HUDEP-2 (cell line): ENCODE data around the gene FMNL2.
A peak's percentile ranks its signal among the peaks of the same experiment; 100 is the strongest.
"Not testable (repeated sequence)": the region's sequence is repeated elsewhere in the genome, so short reads cannot be mapped to it uniquely, and the experiment has no call there.

ENCODE experiments used
- DNase-seq, 76 experiments: peaks; one replicate each; lab custom pipeline; 2025; ENCODE audit not compliant: unreplicated experiment in 76 of 76; lab: John Stamatoyannopoulos, UW

FMNL2 gene

DNA sequence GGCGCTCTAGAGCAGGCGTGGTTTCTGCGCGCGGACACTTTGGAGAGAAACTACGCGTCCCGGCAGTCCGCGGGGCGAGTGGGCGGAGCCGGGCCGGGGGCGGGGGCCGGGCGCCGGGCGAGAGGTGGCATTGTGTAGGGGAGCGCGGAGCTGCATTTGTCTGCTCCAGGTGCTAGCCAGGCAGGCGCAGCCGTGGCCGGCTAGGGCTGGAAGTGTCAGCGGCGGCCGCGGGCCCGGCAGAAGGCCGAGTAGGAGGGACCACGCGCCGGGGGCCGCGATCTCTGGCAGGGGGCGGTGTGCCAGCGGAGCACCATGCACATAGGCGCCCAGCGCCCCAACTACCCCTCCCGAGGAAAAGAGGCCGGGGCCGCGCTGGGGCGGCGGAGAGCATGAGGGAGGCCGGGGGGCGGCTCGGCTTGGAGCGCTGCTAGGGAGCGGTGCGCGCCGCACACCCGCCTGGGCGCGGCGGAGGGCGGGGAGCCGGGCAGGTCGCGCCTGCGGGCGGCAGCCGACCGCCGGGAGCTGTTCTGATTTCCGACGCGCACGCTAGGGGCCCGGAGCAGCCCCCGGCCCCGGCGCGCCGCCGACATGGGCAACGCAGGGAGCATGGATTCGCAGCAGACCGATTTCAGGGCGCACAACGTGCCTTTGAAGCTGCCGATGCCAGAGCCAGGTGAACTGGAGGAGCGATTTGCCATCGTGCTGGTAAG is at the start of gene FMNL2:
TSS of gene FMNL2 (plus strand) at position 159 of the 710 bp plus-strand sequence.
- DNase-seq: peak in 49 of 76 experiments; percentile 1 to 70 (median 30)

DNA sequence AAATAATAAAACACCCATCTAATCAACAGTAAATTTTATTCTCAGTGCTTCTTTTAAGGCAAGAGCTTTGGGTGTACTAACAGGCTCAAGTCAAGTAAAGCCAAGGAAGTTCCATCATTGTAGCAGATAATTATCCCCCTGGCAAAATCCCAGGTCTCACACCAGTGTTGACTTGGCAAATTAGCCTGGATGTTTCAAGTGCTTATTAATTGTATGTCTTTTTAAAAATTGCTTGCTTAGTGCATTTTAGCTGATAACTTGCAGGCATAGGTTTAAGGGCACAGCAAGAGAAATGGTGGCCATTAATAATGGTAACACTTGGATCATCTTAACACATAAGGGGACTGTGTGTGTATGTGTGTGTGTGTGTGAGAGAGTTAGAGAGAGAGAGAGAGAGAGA is 42.0 kb upstream of the FMNL2 start:
- DNase-seq: no peak

DNA sequence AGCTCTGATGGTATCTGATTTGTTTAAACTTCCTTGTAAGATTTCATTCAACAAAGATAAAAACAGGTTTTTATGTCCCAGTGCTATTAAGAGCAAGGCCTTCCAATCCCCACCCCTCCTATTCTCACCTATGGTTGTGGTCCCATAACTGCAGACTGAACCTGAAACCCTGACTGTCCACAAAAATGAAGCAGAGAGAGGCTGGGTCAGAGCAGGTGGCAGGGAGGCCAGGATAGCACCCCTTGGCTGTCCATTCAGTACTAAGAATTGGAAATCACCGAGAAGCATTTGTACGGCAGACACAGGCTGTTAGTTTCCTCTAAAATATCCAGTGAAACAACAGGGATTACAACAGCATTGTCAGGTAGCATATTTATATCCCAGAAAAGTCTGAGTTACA is 37.3 kb upstream of the FMNL2 start:
- DNase-seq: no peak

DNA sequence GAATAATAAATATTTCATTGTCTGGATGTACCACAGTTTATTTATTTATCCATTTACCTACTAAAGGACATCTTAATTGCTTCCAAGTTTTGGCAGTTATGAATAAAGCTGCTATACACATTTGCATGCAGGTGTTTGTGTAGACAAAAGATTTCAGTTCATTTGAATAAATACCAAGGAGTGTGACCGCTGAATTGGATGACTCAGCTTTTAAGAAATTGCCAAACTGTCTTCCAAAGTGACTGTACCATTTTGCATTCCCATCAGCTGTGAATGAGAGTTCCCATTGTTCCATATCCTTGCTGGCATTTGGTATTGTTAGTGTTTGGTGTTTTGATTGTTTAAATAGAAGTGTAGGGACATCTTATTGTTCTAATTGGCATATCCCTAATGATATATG is 36.2 kb upstream of the FMNL2 start:
- DNase-seq: no peak

DNA sequence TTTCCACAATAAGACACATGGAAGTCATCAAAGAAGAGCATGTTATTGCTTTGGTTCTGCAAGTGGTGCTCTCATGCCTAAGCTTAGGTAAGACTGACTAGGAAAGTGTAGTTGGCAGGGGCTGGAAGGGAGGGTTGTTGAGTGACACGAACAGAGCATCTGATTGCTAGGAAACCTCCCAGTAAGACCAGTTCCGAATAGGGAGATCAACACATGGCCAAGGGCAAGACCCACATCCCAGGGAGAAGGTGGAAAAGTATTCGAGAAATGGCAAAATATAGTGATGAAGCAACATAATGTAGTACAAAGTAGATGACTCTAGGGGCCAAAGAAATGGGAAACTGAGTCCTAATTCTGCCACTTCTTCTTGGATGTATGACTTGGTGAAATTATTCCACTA is 33.8 kb upstream of the FMNL2 start:
- DNase-seq: no peak

DNA sequence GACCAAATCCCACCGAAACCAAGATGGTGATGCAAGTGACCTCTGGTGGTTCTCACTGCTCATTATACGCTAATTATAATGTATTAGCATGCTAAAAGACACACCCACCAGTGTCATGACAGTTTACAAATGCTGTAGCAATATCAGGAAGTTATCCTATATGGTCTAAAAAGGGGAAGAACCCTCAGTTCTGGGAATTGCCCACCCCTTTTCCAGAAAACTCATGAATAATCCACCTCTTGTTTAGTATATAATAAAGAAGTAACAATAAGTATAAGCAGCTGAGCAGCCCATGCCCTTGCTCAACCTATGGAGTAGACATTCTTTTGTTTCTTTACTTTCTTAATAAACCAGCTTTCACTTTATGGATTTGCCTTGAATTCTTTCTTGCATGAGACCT is 31.0 kb upstream of the FMNL2 start:
- DNase-seq: no peak

DNA sequence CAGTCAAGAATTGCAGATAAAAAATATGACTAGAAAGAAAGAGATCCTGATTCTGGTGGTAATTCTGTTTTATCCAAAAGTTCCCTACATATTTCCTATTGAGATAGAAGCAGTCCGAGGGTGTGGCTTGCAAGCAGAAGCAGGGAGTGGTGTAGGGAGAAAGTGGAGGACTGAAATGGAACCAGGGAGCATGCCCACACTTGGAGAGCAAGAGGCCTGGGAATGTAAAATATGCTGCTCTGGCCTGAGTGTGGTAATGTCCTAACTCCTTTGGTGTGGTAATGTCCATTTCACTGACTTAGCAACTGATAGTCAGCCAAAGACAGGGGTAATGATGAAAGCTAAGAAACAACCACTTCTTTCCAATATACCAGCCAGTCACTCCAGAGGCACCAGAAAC is 30.1 kb upstream of the FMNL2 start:
- DNase-seq: no peak

DNA sequence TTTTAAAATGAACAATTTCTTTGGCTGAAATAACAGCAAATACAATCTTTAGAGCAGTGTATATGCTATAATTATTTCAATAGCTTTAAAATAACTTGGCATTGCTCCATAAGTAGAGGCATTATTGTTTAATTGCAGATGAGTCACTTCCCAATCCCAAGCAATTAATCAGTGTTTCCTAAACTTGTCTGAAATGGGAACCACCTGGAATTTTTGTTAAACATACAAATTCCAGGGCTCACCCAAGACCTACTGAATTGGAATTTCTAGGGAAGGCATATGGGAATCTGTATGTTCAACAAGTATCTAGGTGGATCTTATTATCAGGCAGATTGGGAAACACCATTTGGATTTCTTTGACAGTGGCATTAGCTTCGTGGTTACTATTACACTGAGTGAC is 27.1 kb upstream of the FMNL2 start:
- no peak for DNase-seq

DNA sequence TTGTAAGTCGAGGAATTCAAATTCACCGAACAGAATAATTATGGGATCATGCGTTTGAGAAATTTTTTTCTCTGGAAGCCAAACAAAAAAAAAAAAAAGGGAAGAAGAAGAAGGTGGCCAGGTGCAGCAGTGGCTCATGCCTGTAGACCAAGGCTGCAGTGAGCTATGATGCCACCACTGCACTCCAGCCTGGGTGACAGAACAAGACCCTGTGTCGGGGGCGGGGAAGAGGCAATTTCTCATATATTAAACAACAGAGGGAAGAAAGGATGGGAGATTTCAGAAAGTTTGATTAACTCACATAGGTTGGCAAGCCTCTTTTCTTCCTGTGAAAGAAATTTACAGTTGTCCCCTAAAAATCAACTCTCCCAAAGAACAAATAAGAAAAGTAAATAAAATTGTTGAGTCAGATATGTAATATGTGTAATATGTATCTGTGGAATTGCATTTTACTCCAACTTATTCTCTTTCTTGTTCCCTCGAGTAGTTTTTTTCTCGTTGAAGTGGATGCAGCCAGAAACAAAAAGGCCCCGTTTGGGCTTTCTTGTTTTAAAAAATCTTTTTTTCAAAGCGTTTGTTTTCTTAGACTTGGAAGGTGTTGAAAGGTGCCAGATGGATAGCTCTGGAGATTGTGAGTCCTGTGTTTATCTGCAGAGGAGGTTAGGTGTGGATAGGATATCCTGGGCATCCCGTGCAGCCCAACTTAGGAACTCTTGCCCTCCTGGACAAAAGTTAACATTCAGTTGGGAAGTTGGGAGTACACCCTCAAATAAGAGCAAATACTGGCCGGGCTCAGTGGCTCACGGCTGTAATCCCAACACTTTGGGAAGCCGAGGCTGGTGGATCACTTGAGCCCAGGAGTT is 25.4 kb upstream of the FMNL2 start:
- DNase-seq: no peak

DNA sequence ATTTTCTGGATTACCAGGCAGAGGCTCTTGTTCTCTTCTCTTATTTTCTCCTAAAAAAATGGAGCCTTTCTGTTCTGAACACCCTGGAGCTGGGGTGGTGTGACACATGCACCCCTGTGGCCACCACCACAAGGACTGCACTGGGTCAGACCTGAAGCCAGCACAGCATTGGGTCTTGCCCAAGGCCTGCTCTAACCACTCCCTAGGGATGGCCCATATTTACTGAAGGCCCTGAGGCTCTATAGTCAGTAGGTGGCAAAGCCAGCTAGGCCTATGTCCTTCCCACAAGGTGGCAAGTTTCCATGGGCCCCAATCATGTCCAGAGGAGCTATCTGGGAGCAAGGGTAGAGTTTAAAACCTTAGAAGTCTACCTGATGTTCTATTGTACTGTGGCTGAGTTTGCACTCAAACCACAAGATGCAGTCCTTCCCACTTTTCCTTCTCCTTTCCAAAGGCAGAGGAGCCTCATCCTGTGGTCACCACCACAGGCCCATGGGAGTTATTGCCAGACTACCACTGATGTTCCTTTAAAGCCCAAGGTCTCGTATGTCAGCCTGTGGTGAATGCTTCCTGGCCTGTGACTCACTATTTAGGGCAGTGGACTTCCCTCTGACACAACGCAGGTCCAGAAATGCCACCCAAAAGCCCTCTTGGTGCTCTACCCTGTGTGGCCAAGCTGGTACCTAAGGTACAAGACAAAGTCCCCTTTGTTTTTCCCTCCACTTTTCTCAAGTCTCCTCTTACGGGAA is 15.0 kb upstream of the FMNL2 start:
- no peak for DNase-seq

DNA sequence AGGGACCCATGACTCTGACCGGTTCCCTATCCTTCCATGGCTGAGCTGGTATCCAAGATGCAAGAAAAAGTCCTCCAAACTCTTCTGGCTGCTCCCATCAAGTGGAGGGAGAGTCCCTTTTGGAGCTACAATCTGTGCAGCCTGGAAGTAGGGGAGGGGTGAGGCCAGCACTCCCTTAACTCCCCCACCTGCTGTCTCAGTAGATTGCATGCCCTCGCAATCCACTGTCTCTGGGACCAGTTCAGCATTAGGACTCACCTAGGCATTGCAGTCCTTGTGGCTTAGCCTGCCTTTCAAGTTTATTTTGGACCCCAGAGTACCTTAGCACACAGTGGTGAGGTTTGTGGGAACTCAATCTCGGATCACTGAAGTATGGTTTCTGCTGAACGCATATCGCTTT is 14.2 kb upstream of the FMNL2 start:
- no peak for DNase-seq

DNA sequence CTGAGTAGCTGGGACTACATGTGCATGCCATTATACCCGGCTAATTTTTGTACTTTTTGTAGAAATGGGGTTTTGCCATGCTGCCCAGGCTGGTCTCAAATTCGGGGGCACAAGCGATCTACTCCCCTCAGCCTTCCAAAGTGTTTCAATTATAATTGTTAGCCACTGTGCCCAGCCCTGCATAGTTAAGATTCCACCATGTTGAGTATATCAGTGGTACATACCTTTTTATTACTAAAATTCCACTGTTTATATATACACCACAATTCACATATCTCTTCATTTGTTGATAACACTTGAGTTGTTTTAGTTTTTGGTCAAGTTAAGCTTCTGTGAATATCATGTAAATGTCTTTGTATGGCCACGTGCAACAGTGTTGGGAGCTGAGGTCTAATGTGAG is 12.8 kb upstream of the FMNL2 start:
- no peak for DNase-seq

DNA sequence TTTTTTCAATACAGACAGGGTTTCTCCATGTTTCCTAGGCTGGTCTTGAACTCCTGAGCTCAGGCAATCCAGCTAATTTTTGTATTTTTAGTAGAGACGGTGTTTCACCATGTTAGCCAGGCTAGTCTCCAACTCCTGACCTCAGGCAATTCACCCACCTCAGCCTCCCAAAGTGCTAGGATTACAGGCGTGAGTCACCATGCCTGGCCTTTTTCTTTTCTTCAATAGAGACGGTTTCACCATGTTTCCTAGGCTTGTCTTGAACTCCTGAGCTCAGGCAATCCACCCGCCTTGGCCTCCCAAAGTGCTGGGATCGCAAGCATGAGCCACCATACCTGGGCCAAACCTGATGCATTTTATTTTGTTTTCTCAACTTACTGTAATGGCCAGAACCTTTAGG is 9.8 kb upstream of the FMNL2 start:
- DNase-seq: not testable (repeated sequence)

DNA sequence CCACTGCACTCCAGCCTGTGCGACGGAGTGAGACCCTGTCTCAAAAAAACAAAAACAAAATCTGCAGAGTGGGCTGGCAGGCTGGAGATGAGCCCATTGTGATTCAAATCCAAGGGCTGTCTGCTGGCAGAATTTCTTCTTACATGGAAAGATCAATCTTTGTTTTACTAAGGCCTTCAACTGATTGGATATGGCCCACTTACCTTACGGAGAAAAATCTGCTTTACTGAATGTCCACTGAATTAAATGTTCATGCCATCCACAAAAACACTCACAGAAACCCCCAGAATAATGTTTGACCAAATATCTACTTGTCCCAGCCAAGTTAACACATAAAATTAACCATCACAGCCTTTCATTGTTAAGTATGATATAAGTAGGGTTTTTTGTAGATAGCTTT is 8.3 kb upstream of the FMNL2 start:
- no peak for DNase-seq

DNA sequence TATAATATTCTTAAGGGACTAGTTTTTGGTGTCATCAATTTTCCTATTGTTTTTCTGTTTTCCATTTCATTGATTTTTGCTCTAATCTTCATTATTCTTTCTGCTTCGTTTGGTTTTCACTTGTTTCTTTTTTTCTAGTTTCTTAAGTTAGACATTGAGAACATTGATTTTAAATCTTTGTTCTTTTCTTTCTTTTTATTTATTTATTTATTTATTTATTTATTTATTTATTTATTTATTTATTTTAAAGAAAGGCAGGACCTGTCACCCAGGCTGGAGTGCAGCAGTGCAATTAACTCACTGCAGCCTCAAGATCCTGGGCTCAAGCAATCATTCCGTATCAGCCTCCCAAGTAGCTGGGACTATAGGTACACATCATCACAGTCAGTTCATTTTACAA is 7.0 kb upstream of the FMNL2 start:
- DNase-seq: no peak

DNA sequence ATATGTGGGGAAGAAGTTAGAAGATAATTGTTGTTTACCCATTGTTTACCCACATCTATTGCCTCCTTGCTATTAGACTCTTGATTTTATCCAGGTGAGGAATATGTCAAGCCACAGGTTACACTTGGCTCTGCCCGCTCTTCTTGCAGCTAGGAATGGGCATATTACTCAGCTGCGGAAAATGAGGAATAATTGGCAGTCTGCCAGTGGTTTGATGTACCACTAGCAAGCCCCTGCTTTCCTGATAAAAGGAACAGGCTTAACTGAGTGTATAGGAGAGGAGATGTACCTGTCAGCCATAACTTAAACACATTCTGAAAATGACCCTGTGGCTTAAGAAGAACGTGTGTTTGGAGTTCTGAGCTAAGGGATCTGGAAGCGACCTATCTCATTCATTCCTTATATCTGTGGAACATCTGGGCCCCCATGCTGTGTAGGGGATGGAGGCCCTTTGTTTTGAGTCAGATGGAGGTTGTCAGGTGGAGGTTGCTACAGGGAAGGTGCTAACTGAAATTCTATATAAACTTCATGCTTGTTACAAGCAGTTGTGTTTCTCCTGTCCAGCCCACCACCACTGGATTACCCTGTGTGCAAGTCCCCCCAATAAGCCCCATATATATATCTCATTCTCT is 4.6 kb upstream of the FMNL2 start:
- DNase-seq: no peak

DNA sequence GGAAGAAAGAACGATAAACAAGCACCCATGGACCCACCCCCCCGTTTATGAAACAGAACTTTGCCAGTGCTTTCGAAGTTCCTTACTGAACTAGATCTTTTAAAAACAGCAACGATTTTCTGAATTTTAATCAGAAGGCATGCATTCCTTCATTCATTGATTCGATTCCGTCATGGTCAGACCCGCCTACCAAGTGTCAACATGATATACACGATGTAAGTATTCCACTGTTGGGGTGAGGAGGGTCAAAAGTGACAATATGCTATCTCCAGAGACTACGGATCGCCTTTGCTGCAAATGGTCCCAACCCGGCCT is 316 bp upstream of the FMNL2 start:
- DNase-seq: peak in 1 of 76 experiments; percentile 15

DNA sequence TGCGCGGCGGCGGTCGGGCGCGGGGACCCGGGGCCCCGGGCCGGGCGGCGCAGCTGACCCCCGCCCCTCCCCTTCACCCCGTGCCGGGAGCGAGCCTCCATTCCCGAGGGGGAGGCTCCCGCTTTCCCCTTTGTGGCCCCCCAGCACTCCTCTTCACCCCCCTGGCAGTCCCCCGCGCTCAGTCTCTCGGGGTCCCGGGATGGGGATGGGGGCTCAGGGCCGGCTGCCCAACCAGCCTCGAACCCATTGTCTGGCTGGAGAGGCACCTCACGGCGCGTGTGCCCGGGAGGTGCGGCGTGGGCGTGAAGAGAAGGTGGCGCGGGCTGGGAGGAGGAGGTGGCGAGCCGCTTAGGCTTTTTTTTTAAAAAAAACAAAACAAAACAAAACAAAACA is 748 bp downstream of the FMNL2 start:
- peak in 1 of 76 experiments; percentile 30 for DNase-seq

DNA sequence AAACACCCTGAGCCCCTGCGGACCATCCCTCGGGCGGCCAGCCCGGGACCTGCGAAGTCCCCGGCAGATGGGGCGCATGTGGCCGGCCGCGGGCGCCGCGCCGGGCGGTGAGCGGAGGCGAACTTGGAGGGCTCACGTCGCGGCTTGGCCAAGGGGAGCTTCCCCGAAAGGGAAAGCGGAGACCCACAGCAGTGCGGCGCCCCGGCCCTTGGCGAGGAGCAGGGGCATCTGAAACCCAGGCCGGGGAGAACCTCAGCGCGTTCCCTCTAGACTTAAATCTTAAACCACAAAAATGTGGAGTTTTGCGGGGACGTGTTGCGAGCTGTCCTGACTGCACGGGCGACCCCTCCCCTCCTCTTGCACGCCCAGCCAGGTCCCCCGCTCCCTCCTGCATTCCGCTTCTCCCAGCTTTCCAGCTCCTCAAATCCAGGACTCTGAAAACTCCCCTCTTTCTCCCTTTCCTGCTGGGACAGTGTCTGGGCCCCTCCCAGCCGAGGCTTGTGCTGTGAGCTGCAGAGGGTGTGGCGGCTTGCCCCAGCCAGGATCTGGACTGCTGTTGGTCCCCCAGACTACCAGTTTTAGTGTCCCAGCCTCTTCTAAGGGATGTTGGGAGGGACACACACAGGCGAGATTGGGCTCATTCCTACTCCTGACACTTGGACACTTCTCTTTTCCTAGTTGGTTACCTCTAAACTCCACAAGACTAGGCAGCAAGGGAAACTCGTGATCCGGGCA is 1.3 kb downstream of the FMNL2 start:
- DNase-seq: peak in 7 of 76 experiments; percentile 0 to 30 (median 6)

DNA sequence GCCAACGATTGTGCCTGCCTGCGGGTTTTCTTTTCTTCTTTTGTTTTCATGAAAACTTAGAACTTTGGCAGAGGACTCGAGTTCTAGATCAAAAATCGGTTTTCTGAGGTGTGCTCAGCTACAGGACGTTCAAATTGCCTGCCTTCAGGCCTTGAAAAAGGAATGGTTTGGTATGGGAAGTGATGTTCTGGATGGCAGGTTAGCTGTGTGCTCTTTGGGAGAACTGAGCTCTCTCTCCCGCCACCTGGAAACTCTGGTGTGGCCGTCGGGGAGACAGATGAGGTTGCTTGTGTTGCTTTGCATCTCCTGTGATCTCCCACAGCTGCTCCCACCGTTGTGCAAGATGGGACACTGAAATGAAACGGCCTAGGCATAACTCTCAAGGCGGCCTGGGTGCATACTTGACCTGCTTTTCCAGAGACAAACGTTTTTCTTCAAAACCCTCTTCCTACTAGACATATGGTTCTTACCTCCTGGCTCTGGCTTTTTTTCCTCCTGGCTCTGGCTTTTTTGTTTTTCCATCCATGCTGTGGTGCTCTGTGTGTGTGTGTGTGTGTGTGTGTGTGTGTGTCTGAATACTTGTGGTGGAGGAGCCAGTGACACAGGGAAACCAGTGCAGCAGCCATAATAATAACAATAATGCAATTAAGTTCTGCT is 2.0 kb downstream of the FMNL2 start:
- no peak for DNase-seq
